Mesenchymal stem cell (in vitro differentiated cells and primary cell): ENCODE results near the gene FAM13A.

Source experiments
- DNase-seq: peaks from one replicate; pipeline ENCODE4 v3.0.0-alpha.2; 2013
- H2AFZ ChIP-seq: one replicate; pipeline ENCODE4 v1.6.1; 2013; ENCODE audit warnings: low read depth, mild to moderate bottlenecking, control low read depth, inconsistent platforms, low read length, moderate library complexity
- H2AK5ac ChIP-seq: 2 replicates; pipeline ENCODE4 v1.6.1; 2013; ENCODE audit warnings: low read length, moderate library complexity, mild to moderate bottlenecking, inconsistent platforms; ENCODE audit not compliant: severe bottlenecking
- H2BK120ac ChIP-seq: one replicate; pipeline ENCODE4 v1.6.1; 2013; ENCODE audit warnings: low read depth, mild to moderate bottlenecking, inconsistent platforms, low read length, moderate library complexity
- H2BK12ac ChIP-seq, 2 experiments: one replicate each; pipeline ENCODE4 v1.6.1; 2013; ENCODE audit warnings: inconsistent platforms in 2 of 2, low read length in 2 of 2, mild to moderate bottlenecking in 2 of 2, moderate library complexity in 2 of 2, control low read depth in 1 of 2
- H2BK15ac ChIP-seq: one replicate; pipeline ENCODE4 v1.6.1; 2013; ENCODE audit warnings: mild to moderate bottlenecking, low read depth, inconsistent platforms; ENCODE audit not compliant: poor library complexity, severe bottlenecking
- H2BK5ac ChIP-seq: 2 replicates; pipeline ENCODE4 v1.6.1; 2013; ENCODE audit warnings: low read depth, mild to moderate bottlenecking, low read length, control low read depth, inconsistent platforms; ENCODE audit not compliant: poor library complexity, severe bottlenecking
- H3K14ac ChIP-seq, 2 experiments: one replicate each; pipeline ENCODE4 v1.6.1; 2013; ENCODE audit warnings: inconsistent platforms in 2 of 2, low read length in 2 of 2, control low read depth in 1 of 2, mild to moderate bottlenecking in 1 of 2, moderate library complexity in 1 of 2
- H3K18ac ChIP-seq, 2 experiments: one replicate each; pipeline ENCODE4 v1.6.1; 2013; ENCODE audit warnings: inconsistent platforms in 2 of 2, low read length in 2 of 2, control low read depth in 1 of 2, low read depth in 1 of 2, mild to moderate bottlenecking in 1 of 2
- H3K23ac ChIP-seq, 2 experiments: one replicate each; pipeline ENCODE4 v1.6.1; 2013; ENCODE audit warnings: inconsistent platforms in 2 of 2, low read length in 2 of 2, mild to moderate bottlenecking in 2 of 2, moderate library complexity in 2 of 2, control low read depth in 1 of 2
- H3K27ac ChIP-seq: 2 replicates; pipeline ENCODE4 v1.5.1; 2013; ENCODE audit warnings: mild to moderate bottlenecking, moderate library complexity, low read length, control low read depth, inconsistent platforms; ENCODE audit not compliant: poor library complexity, severe bottlenecking
- H3K27me3 ChIP-seq, 2 experiments: 2 replicates each; pipeline versions ENCODE4 v1.6.1 to v1.7.0; 2013; ENCODE audit warnings: low read length in 2 of 2, mild to moderate bottlenecking in 2 of 2, moderate library complexity in 2 of 2, control low read depth in 1 of 2, inconsistent platforms in 1 of 2; ENCODE audit not compliant: control insufficient read depth in 1 of 2, insufficient read depth in 1 of 2
- H3K36me3 ChIP-seq, 2 experiments: 2 replicates each; pipeline versions ENCODE4 v1.6.1 to v1.7.0; 2013; ENCODE audit warnings: low read length in 2 of 2, control low read depth in 1 of 2, inconsistent platforms in 1 of 2, low read depth in 1 of 2, mild to moderate bottlenecking in 1 of 2; ENCODE audit not compliant: insufficient read depth in 2 of 2, control insufficient read depth in 1 of 2
- H3K4ac ChIP-seq, 2 experiments: one replicate each; pipeline ENCODE4 v1.6.1; 2013; ENCODE audit warnings: inconsistent platforms in 2 of 2, low read length in 2 of 2, mild to moderate bottlenecking in 2 of 2, moderate library complexity in 2 of 2, control low read depth in 1 of 2, low read depth in 1 of 2
- H3K4me1 ChIP-seq: 2 replicates; pipeline ENCODE4 v1.6.1; 2013; ENCODE audit warnings: low read depth, low read length, control low read depth; ENCODE audit not compliant: control insufficient read depth, insufficient read depth
- H3K4me2 ChIP-seq: 2 replicates; pipeline ENCODE4 v1.6.1; 2013; ENCODE audit warnings: low read length, mild to moderate bottlenecking, inconsistent platforms; ENCODE audit not compliant: poor library complexity, severe bottlenecking
- H3K4me3 ChIP-seq, 2 experiments: 2 replicates each; pipeline versions ENCODE4 v1.5.1 to v1.7.0; 2013; ENCODE audit warnings: low read length in 2 of 2, mild to moderate bottlenecking in 2 of 2, control low read depth in 1 of 2, low read depth in 1 of 2; ENCODE audit not compliant: insufficient read depth in 1 of 2
- H3K79me1 ChIP-seq: replicated peaks from 2 replicates; pipeline ENCODE4 v1.6.1; 2013; ENCODE audit warnings: mild to moderate bottlenecking, control low read depth, low read length, inconsistent platforms; ENCODE audit not compliant: poor library complexity, severe bottlenecking
- H3K9ac ChIP-seq: 2 replicates; pipeline ENCODE4 v1.7.0; 2013; ENCODE audit warnings: mild to moderate bottlenecking, low read length, moderate library complexity
- H3K9me3 ChIP-seq: 2 replicates; pipeline ENCODE4 v1.7.0; 2013; ENCODE audit warnings: mild to moderate bottlenecking, low read length; ENCODE audit not compliant: control insufficient read depth
- H4K8ac ChIP-seq: one replicate; pipeline ENCODE4 v1.6.1; 2013; ENCODE audit warnings: inconsistent platforms, mild to moderate bottlenecking, low read length, moderate library complexity
- H4K91ac ChIP-seq: one replicate; pipeline ENCODE4 v1.6.1; 2013; ENCODE audit warnings: mild to moderate bottlenecking, low read length, inconsistent platforms
- WGBS: methylation state at CpG from one replicate; pipeline ENCODE4 v1.1.7; 2013; ENCODE audit warnings: mixed read lengths; 5-methylcytosine and 5-hydroxymethylcytosine counted together

The FAM13A gene

GRCh38 chr4:88962396-88962795 lies 94.6 kb downstream of the FAM13A start:
- Histone ChIP-seq H3K23ac (no peak overlapping the region), H3K4me3 (no peak overlapping the region), H3K4me1 (peaks cover 3% of the 10 kb centered on the region), H3K27ac (no peak overlapping the region), H3K14ac (no peak overlapping the region), H2BK12ac (peak overlapping the region in 1 of 2 experiments; percentile 54), H2BK15ac (no peak overlapping the region), H4K8ac (no peak overlapping the region), H2BK120ac (no peak overlapping the region), H3K18ac (no peak overlapping the region), H3K4ac (no peak overlapping the region), H3K4me2 (no peak overlapping the region), H3K27me3 (no peaks in the 10 kb centered on the region), H3K79me1 (peaks cover 2% of the 10 kb centered on the region), H3K9me3 (no peaks in the 10 kb centered on the region), H2AFZ (no peak overlapping the region), H4K91ac (no peak overlapping the region), H2AK5ac (no peak overlapping the region), H3K36me3 (no peaks in the 10 kb centered on the region), H2BK5ac (no peak overlapping the region), H3K9ac (no peak overlapping the region)
- no CpG with 5 or more reads among the region's 2 CpGs for WGBS
- DNase-seq: no peak

DNA sequence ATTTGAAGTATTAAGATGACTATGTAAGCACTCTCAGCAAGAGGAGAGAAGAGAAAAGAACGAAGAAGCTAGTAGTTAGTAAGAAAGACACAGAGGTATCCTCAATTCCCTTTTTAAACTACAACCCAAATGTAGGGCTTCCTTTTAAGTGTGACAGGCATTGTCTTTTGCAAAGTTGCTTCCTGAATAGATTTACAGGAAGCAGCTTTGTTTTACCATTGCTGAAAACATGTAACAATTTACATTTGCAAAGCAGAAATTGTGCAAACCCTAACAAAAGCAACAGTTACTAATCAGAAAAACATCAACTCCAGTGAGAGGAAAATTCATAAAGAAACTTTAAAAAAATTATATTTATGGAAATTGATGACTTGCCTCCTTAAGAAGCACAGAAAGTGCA lies 96.4 kb downstream of the FAM13A start:
- Histone ChIP-seq H3K18ac (no peak overlapping the region), H2BK120ac (no peak overlapping the region), H3K9ac (no peak overlapping the region), H2AK5ac (no peak overlapping the region), H3K4ac (no peak overlapping the region), H3K14ac (no peak overlapping the region), H3K27ac (no peak overlapping the region), H3K36me3 (peaks cover 0 to 3% of the 10 kb centered on the region in 2 experiments), H3K4me3 (no peak overlapping the region), H2BK5ac (no peak overlapping the region), H3K27me3 (no peaks in the 10 kb centered on the region), H3K4me2 (no peak overlapping the region), H2BK15ac (no peak overlapping the region), H2BK12ac (no peak overlapping the region), H3K79me1 (peaks cover 2% of the 10 kb centered on the region), H4K8ac (no peak overlapping the region), H3K23ac (no peak overlapping the region), H3K4me1 (peaks cover 3% of the 10 kb centered on the region), H2AFZ (no peak overlapping the region), H3K9me3 (no peaks in the 10 kb centered on the region), H4K91ac (no peak overlapping the region)
- no peak for DNase-seq
- WGBS: no CpG with 5 or more reads among the region's 1 CpG

- no peaks in the 10 kb centered on the region for H3K27me3 ChIP-seq
- DNase-seq: no peak
- no peaks in the 10 kb centered on the region for H3K9me3 ChIP-seq
- no peak overlapping the region for H2AFZ ChIP-seq
- H4K91ac ChIP-seq: no peak overlapping the region
- no peak overlapping the region for H2BK120ac ChIP-seq
- H3K27ac ChIP-seq: no peak overlapping the region
- H3K4me1 ChIP-seq: no peaks in the 10 kb centered on the region
- peaks cover 2% of the 10 kb centered on the region for H3K79me1 ChIP-seq
- 90% methylated on average over 3 of the region's 3 CpGs for WGBS
- H3K14ac ChIP-seq: no peak overlapping the region
- H3K36me3 ChIP-seq: peaks cover 0 to 3% of the 10 kb centered on the region in 2 experiments
- no peak overlapping the region for H2AK5ac ChIP-seq
- H2BK12ac ChIP-seq: no peak overlapping the region
- H3K23ac ChIP-seq: no peak overlapping the region
- H3K4ac ChIP-seq: no peak overlapping the region
- no peak overlapping the region for H2BK5ac ChIP-seq
- H4K8ac ChIP-seq: no peak overlapping the region
- H3K4me3 ChIP-seq: peak overlapping the region in 1 of 2 experiments; percentile 40
- H2BK15ac ChIP-seq: no peak overlapping the region
- peak overlapping the region; percentile 31 for H3K9ac ChIP-seq
- no peak overlapping the region for H3K4me2 ChIP-seq
- H3K18ac ChIP-seq: no peak overlapping the region
Observed at GRCh38 chr4:88958080-88958479, 98.9 kb downstream of the FAM13A start.

DNA sequence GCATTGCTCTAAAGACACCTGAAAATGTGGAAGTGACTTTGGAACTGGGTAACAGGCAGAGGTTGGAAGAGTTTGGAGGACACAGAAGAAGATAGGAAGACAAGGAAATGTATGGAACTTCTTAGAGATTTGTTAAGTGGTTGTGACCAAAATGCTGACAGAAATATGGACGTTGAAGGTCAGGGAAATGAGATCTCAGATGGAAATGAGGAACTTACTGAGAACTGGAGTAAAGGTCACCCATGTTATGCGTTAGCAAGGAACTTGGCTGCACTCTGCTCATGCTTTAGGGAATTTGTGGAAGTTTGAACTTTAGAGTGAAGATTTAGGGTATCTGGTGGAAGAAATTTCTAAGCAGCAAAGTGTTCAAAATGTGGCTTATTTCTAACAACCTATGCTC lies 99.4 kb downstream of the FAM13A start:
- Histone ChIP-seq H3K14ac (no peak overlapping the region), H2AK5ac (no peak overlapping the region), H3K9ac (peak overlapping the region; percentile 31), H3K4me3 (peak overlapping the region in 1 of 2 experiments; percentile 23), H3K36me3 (peaks cover 0 to 3% of the 10 kb centered on the region in 2 experiments), H3K27me3 (no peaks in the 10 kb centered on the region), H2BK15ac (no peak overlapping the region), H3K4me2 (no peak overlapping the region), H3K18ac (no peak overlapping the region), H3K27ac (no peak overlapping the region), H3K4ac (no peak overlapping the region), H2BK120ac (no peak overlapping the region), H4K91ac (no peak overlapping the region), H3K4me1 (no peaks in the 10 kb centered on the region), H2AFZ (no peak overlapping the region), H3K79me1 (peaks cover 2% of the 10 kb centered on the region), H3K23ac (no peak overlapping the region), H3K9me3 (no peaks in the 10 kb centered on the region), H4K8ac (no peak overlapping the region), H2BK5ac (no peak overlapping the region), H2BK12ac (no peak overlapping the region)
- no peak for DNase-seq
- 66% methylated on average over 2 of the region's 2 CpGs for WGBS
